WERI-Rb-1 (cell line): ENCODE measurements around the gene C2orf92.

Experiments
- DNase-seq: peaks from one replicate; pipeline ENCODE4 v3.0.0-alpha.2; 2020
- H3K27ac ChIP-seq: fragments of 250-450 bp; sonication (Bioruptor Pico); 2 replicates; pipeline ENCODE4 v1.5.1; 2020; ENCODE audit warnings: mild to moderate bottlenecking, moderate library complexity
- H3K27me3 ChIP-seq: fragments of 250-450 bp; sonication (Bioruptor Pico); 2 replicates; pipeline ENCODE4 v1.5.1; 2021; ENCODE audit warnings: mild to moderate bottlenecking, low read depth, moderate library complexity; ENCODE audit not compliant: insufficient read depth, severe bottlenecking
- H3K36me3 ChIP-seq: fragments of 250-450 bp; sonication (Bioruptor Pico); 2 replicates; pipeline ENCODE4 v1.5.1; 2020; ENCODE audit warnings: mild to moderate bottlenecking, moderate library complexity
- H3K4me3 ChIP-seq: 2 replicates; pipeline ENCODE4 v1.5.1; 2011; ENCODE audit warnings: low read depth, mild to moderate bottlenecking, control low read depth, low read length
- H3K9me3 ChIP-seq: fragments of 250-450 bp; sonication (Bioruptor Pico); 2 replicates; pipeline ENCODE4 v1.5.1; 2021; ENCODE audit warnings: mild to moderate bottlenecking, moderate library complexity; ENCODE audit not compliant: severe bottlenecking
- TF ChIP-seq, protein P1 (sequence below): IDR thresholded peaks from 2 replicates; pipeline ENCODE4 v1.5.1; 2011; ENCODE audit warnings: low read depth, mild to moderate bottlenecking, control low read depth, inconsistent platforms, low read length

C2orf92 gene

DNA sequence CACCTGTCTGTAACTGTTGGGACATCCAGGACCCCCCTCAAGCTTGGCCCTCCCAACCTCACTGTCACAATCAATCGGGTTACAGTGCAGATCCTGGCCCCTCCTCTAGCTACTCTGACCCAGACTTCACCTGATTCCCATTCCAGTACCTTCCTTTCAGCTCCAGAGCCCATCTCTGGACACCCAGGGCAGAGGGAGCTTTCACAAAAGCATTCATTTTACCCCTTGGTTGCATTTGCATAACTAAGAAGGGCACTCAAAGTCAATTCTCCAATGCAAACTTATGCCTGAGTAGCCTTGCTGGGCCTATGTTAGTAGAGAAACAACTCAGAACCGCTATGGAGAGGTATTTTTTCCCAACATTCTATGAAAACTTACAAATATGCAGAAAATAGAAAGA lies 51.2 kb downstream of the C2orf92 start:
- no peaks in the 10 kb centered on the region for H3K9me3 ChIP-seq
- H3K27me3 ChIP-seq, result no peaks in the 10 kb centered on the region
- TF ChIP-seq, protein P1, sequence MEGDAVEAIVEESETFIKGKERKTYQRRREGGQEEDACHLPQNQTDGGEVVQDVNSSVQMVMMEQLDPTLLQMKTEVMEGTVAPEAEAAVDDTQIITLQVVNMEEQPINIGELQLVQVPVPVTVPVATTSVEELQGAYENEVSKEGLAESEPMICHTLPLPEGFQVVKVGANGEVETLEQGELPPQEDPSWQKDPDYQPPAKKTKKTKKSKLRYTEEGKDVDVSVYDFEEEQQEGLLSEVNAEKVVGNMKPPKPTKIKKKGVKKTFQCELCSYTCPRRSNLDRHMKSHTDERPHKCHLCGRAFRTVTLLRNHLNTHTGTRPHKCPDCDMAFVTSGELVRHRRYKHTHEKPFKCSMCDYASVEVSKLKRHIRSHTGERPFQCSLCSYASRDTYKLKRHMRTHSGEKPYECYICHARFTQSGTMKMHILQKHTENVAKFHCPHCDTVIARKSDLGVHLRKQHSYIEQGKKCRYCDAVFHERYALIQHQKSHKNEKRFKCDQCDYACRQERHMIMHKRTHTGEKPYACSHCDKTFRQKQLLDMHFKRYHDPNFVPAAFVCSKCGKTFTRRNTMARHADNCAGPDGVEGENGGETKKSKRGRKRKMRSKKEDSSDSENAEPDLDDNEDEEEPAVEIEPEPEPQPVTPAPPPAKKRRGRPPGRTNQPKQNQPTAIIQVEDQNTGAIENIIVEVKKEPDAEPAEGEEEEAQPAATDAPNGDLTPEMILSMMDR, result no peak
- H3K36me3 ChIP-seq, result no peaks in the 10 kb centered on the region
- no peak overlapping the region for H3K4me3 ChIP-seq
- H3K27ac ChIP-seq, result no peak overlapping the region
- DNase-seq, result no peak

DNA sequence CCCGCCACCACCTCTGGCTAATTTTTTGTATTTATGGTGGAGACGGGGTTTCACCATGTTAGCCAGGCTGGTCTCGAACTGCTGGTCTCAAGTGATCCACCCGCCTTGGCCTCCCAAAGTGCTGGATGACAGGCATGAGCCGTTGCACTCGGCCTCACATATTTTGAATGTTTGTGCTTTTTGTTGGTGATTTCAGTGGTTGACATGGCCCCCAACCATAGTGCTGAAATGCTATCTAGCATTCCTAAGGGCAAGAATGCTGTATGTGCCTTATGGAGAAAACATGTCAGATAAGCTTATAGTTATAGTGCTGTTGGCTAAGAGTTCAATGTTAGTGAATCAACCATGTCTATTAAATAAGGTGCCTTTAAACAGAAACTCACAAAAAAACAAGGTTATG lies 52.7 kb downstream of the C2orf92 start:
- H3K27me3 ChIP-seq, result no peaks in the 10 kb centered on the region
- H3K27ac ChIP-seq, result no peak overlapping the region
- TF ChIP-seq, protein P1, result no peak
- H3K4me3 ChIP-seq, result no peak overlapping the region
- H3K9me3 ChIP-seq, result no peaks in the 10 kb centered on the region
- DNase-seq, result no peak
- no peaks in the 10 kb centered on the region for H3K36me3 ChIP-seq

DNA sequence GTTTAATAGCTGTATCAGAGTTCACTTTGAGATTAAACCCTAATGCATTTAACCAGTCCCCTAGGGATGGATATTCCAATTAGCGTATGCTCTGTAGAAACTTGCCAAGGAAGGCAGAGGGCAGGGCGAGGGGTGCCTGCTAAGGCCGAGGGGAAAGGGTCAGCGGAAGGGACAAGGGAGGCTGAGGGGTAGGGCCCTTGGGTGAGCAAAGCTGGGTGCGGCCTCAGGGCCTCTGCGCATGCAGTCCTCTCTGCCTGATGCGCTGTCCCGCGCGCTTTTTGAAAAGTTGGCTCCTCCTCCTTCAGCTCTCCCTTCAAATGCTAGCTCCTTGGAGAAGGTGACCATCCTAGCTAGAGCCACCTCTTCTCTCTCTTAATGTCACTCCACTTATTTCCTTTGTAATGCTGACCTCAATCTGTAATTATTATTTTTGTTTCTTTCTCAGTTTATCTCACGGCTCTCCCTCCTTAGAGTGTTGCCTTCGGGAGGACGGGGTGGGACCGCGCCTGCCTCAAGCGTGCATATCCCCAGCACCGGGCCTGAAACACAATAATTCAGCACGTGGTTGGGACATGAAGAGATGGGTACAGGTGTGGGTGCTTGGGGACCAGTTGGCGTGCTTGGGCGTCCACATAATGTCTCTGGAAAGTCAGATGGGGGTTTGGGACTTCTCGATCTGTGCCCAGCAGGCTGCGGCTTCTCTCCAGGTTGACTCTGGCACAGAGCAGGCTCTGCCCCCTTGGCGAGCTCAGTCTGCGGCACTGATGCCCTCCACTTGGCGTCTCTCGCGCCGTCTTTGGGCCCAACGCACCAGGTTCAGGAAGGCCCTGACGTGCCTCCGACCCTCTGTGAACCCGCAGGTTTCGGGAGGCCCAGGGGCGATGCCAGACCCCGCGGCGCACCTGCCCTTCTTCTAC lies 53.9 kb downstream of the C2orf92 start:
- no peaks in the 10 kb centered on the region for H3K36me3 ChIP-seq

DNA sequence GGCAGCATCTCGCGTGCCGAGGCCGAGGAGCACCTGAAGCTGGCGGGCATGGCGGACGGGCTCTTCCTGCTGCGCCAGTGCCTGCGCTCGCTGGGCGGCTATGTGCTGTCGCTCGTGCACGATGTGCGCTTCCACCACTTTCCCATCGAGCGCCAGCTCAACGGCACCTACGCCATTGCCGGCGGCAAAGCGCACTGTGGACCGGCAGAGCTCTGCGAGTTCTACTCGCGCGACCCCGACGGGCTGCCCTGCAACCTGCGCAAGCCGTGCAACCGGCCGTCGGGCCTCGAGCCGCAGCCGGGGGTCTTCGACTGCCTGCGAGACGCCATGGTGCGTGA lies 54.5 kb downstream of the C2orf92 start:
- Histone ChIP-seq H3K27me3 (no peaks in the 10 kb centered on the region), H3K9me3 (no peaks in the 10 kb centered on the region), H3K27ac (no peak overlapping the region), H3K4me3 (no peak overlapping the region), H3K36me3 (no peaks in the 10 kb centered on the region)
- DNase-seq, result no peak
- TF ChIP-seq, protein P1, result no peak

More for the DNA sequence above, 53.9 kb downstream of the C2orf92 start:
- H3K9me3 ChIP-seq, result no peaks in the 10 kb centered on the region
- no peak overlapping the region for H3K27ac ChIP-seq
- no peaks in the 10 kb centered on the region for H3K27me3 ChIP-seq
- no peak for DNase-seq
- H3K4me3 ChIP-seq, result no peak overlapping the region
- TF ChIP-seq, protein P1, result no peak

DNA sequence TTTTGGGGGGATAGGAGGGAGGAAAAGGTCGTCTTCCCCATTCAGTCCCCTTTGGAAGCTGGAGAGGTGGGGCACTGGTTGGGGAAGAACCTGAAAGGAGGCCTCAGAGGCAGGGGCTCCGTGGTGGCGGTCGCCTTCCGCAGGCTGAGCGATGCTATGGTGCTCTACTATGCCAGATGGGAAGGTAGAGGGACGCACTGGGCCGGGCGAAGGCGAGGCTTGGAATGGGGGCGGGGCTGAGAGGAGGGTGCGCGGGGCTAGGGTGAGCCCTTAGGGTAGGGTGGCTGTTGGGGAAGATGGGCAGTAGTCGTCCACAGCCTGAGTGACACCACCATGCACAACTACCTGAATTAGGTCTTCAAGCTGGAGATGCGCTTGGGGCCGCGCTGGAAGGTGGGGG lies 55.0 kb downstream of the C2orf92 start:
- Histone ChIP-seq H3K27me3 (no peaks in the 10 kb centered on the region), H3K36me3 (no peaks in the 10 kb centered on the region), H3K27ac (no peak overlapping the region), H3K4me3 (no peak overlapping the region), H3K9me3 (no peaks in the 10 kb centered on the region)
- TF ChIP-seq, protein P1, result no peak
- DNase-seq, result no peak
